Nephron progenitor cell (in vitro differentiated cells): Measurements from ENCODE around the gene APCS.

Source experiments
- DNase-seq: peaks from one replicate; pipeline ENCODE4 v3.0.0; 2021
- H3K27ac Mint-ChIP-seq: 2 replicates; pipeline ENCODE4 v1.8.0; 2021; ENCODE audit warnings: mild to moderate bottlenecking, moderate library complexity, mixed read lengths
- H3K27me3 Mint-ChIP-seq: 2 replicates; pipeline ENCODE4 v1.8.0; 2021; ENCODE audit warnings: mild to moderate bottlenecking, low read depth, mixed read lengths; ENCODE audit not compliant: poor library complexity
- H3K36me3 Mint-ChIP-seq: 2 replicates; pipeline ENCODE4 v1.8.0; 2021; ENCODE audit warnings: low read depth, mixed read lengths
- H3K4me1 Mint-ChIP-seq: 2 replicates; pipeline ENCODE4 v1.8.0; 2021; ENCODE audit warnings: mixed read lengths
- H3K4me3 Mint-ChIP-seq: 2 replicates; pipeline ENCODE4 v1.8.0; 2021; ENCODE audit warnings: mild to moderate bottlenecking, moderate library complexity, mixed read lengths
- H3K9me3 Mint-ChIP-seq: 2 replicates; pipeline ENCODE4 v1.8.0; 2021; ENCODE audit warnings: mild to moderate bottlenecking, moderate library complexity, mixed read lengths
- CTCF ChIP-seq: fragments of 200-600 bp; sonication (generic); IDR thresholded peaks from 2 replicates; pipeline ENCODE4 v1.5.0; 2021; ENCODE audit warnings: antibody characterized with exemption

The APCS gene

GRCh38 chr1:159587461-159587951 is at the start of gene APCS:
Gene APCS (plus strand): TSS chr1:159587826. CDS start chr1:159587922, 96 bp downstream.
- no peaks in the 10 kb centered on the region for H3K4me1 Mint-ChIP-seq
- no peak for DNase-seq
- no peak within 1 kb of the TSS for H3K4me3 Mint-ChIP-seq
- no peak within 1 kb of the TSS for H3K27ac Mint-ChIP-seq
- H3K9me3 Mint-ChIP-seq = peaks cover 28% of the 10 kb centered on the region
- peaks cover 8% of the 10 kb centered on the region for H3K27me3 Mint-ChIP-seq
- H3K36me3 Mint-ChIP-seq = no peaks in the 10 kb centered on the region
- no peak for TF ChIP-seq CTCF

- H3K36me3 Mint-ChIP-seq = no peaks in the 10 kb centered on the region
- no peaks in the 10 kb centered on the region for H3K4me1 Mint-ChIP-seq
- no peak overlapping the region for H3K27ac Mint-ChIP-seq
- no peaks in the 10 kb centered on the region for H3K27me3 Mint-ChIP-seq
- DNase-seq = no peak
- H3K4me3 Mint-ChIP-seq = no peak overlapping the region
- peaks cover 29% of the 10 kb centered on the region for H3K9me3 Mint-ChIP-seq
- TF ChIP-seq CTCF = no peak
Observed at GRCh38 chr1:159548126-159548525, 39.5 kb upstream of the APCS start.

DNA sequence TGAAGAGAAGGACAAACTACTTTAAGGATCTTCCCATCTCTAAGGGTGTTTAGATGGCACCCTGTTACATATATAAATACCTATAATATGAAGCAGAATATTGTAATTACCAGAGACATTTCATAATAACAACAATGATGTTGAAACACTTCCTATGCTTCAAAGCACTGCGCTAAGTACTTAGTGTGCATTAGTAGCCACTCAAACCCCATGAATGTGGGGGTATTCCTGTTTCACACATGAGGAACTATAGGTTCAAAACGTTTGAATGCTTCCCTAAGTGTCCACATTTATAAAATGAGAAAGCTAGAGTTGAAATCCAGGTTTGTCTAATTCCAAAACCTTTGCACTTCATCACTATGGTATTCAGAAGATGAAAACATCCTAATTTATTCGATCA is 33.4 kb upstream of the APCS start:
- Mint-ChIP-seq H3K9me3 (peaks cover 63% of the 10 kb centered on the region), H3K36me3 (no peaks in the 10 kb centered on the region), H3K27ac (no peak overlapping the region), H3K4me1 (no peaks in the 10 kb centered on the region), H3K27me3 (peaks cover 4% of the 10 kb centered on the region), H3K4me3 (no peak overlapping the region)
- TF ChIP-seq CTCF = no peak
- no peak for DNase-seq

DNA sequence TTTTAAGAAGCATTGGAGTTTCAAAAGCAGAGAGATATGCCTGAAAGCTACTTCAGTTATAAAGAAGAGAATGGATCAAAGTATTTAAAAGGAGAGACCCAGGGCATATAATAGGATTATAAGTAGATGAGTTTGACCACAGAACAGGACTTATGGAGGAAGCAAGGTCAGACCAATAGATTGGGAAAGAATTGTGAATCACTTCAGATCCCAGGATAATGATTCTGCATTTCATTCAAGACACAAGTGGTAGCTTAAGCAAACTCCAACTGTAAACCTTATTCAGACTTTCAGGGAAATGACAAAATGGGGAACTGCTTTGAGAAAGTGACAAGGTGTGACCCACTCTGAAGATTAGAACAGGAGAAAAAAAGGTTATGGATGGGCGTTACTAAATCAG is 32.9 kb upstream of the APCS start:
- no peak for DNase-seq
- no peak for TF ChIP-seq CTCF
- Mint-ChIP-seq H3K27ac (no peak overlapping the region), H3K4me3 (no peak overlapping the region), H3K9me3 (peaks cover 61% of the 10 kb centered on the region), H3K27me3 (peaks cover 4% of the 10 kb centered on the region), H3K36me3 (no peaks in the 10 kb centered on the region), H3K4me1 (no peaks in the 10 kb centered on the region)

GRCh38 chr1:159556931-159557369 is 30.7 kb upstream of the APCS start:
- DNase-seq = no peak
- Mint-ChIP-seq H3K4me3 (no peak overlapping the region), H3K9me3 (peaks cover 50% of the 10 kb centered on the region), H3K27me3 (peaks cover 13% of the 10 kb centered on the region), H3K36me3 (no peaks in the 10 kb centered on the region), H3K27ac (no peak overlapping the region), H3K4me1 (no peaks in the 10 kb centered on the region)
- no peak for TF ChIP-seq CTCF

- Mint-ChIP-seq H3K4me3 (no peak overlapping the region), H3K36me3 (no peaks in the 10 kb centered on the region), H3K27ac (no peak overlapping the region), H3K4me1 (no peaks in the 10 kb centered on the region), H3K9me3 (peaks cover 43% of the 10 kb centered on the region), H3K27me3 (peaks cover 13% of the 10 kb centered on the region)
- DNase-seq = no peak
- TF ChIP-seq CTCF = no peak
Observed at GRCh38 chr1:159560599-159560998, 27.0 kb upstream of the APCS start.
